B cell (primary cell): ENCODE data around the gene P2RY6. TPM values are rescaled to one million over a fixed set of nuclear protein-coding genes. Genes with fewer than 3 reads are reported as not detected.

Experiments used
- ATAC-seq: fragments of 200-7000 bp; cut with Tn5 transposase; one replicate; pipeline ENCODE4 v1.10.0; 2021; ENCODE audit warnings: low read depth, mild to moderate bottlenecking, moderate number of reproducible peaks, moderate library complexity
- CTCF ChIA-PET: fragments of 350-600 bp; sonication (Branson Sonifier 250); formaldehyde crosslinking; loops from one replicate; lab custom pipeline; 2021; ENCODE audit warnings: antibody characterized with exemption, inconsistent platforms; lab: Charles Lee
- POLR2A ChIA-PET: fragments of 350-600 bp; sonication (Branson Sonifier 250); formaldehyde crosslinking; loops from one replicate; lab custom pipeline; 2021; ENCODE audit warnings: antibody characterized with exemption; lab: Charles Lee
- DNase-seq: peaks from one replicate; pipeline ENCODE4 v3.0.0; 2013
- H2AFZ ChIP-seq: 2 replicates; pipeline ENCODE4 v1.6.1; 2012; ENCODE audit warnings: mild to moderate bottlenecking, low read depth, low read length; ENCODE audit not compliant: insufficient read depth, poor library complexity, severe bottlenecking
- H3K27ac ChIP-seq, 2 donors: 1 replicate in 1 of 2; 2 replicates in 1 of 2; pipeline ENCODE4 v1.5.1; 2012 to 2013; ENCODE audit warnings: low read length in 2 of 2, mild to moderate bottlenecking in 2 of 2, moderate library complexity in 1 of 2
- H3K27me3 ChIP-seq, 4 experiments: fragments of 200-600 bp in 1 of 4; sonication (generic) in 1 of 4; replicated peaks in 1 of 4; 1 replicate in 2 of 4; 2 replicates in 2 of 4; pipeline versions ENCODE4 v1.6.1 to v1.7.0; 2013 to 2016; ENCODE audit warnings: low read length in 3 of 4, mild to moderate bottlenecking in 2 of 4, mixed read lengths in 1 of 4, moderate library complexity in 1 of 4; ENCODE audit not compliant: insufficient read depth in 4 of 4, control insufficient read depth in 3 of 4; ENCODE audit errors: control extremely low read depth in 1 of 4
- H3K36me3 ChIP-seq, 2 experiments: replicated peaks in 1 of 2; 1 replicate in 1 of 2; 2 replicates in 1 of 2; pipeline versions ENCODE4 v1.6.1 to v1.7.1; 2013; ENCODE audit warnings: low read length in 1 of 2; ENCODE audit not compliant: insufficient read depth in 2 of 2, control insufficient read depth in 1 of 2; ENCODE audit errors: control extremely low read depth in 1 of 2, extremely low read depth in 1 of 2
- H3K4me1 ChIP-seq, 2 donors: fragments of 200-600 bp in 1 of 2; sonication (generic) in 1 of 2; 1 replicate in 1 of 2; 2 replicates in 1 of 2; pipeline versions ENCODE4 v1.5.1 to v1.6.1; 2013 to 2017; ENCODE audit warnings: low read length in 2 of 2; ENCODE audit not compliant: control insufficient read depth in 2 of 2, insufficient read depth in 2 of 2
- H3K4me2 ChIP-seq: replicated peaks from 2 replicates; pipeline ENCODE3; 2012; ENCODE audit warnings: mild to moderate bottlenecking, low read depth, low read length; ENCODE audit not compliant: poor library complexity, severe bottlenecking
- H3K4me3 ChIP-seq, 5 experiments: fragments of 200-600 bp in 1 of 5; sonication (generic) in 1 of 5; 1 replicate in 3 of 5; 2 replicates in 2 of 5; pipeline versions ENCODE4 v1.5.1 to v1.7.0; 2011 to 2016; ENCODE audit warnings: low read length in 4 of 5, mild to moderate bottlenecking in 4 of 5, low read depth in 2 of 5, control low read depth in 1 of 5, moderate library complexity in 1 of 5; ENCODE audit not compliant: insufficient read depth in 1 of 5; ENCODE audit errors: control extremely low read depth in 1 of 5, extremely low read depth in 1 of 5
- H3K79me2 ChIP-seq: fragments of 200-600 bp; sonication (generic); one replicate; pipeline ENCODE4 v1.6.0; 2016; ENCODE audit warnings: low read length; ENCODE audit not compliant: control insufficient read depth, insufficient read depth
- H3K9ac ChIP-seq: fragments of 200-600 bp; sonication (generic); 2 replicates; pipeline ENCODE4 v1.6.1; 2017; ENCODE audit warnings: mild to moderate bottlenecking, low read length, moderate library complexity
- H3K9me3 ChIP-seq, 3 donors: one replicate each; pipeline versions ENCODE4 v1.6.1 to v1.7.1; 2013; ENCODE audit warnings: low read length in 2 of 3; ENCODE audit not compliant: control insufficient read depth in 2 of 3, insufficient read depth in 1 of 3; ENCODE audit errors: control extremely low read depth in 1 of 3
- H4K20me1 ChIP-seq: 2 replicates; pipeline ENCODE4 v1.6.0; 2012; ENCODE audit warnings: mild to moderate bottlenecking, low read length; ENCODE audit not compliant: insufficient read depth, control insufficient read depth, poor library complexity, severe bottlenecking
- H3K27ac Mint-ChIP-seq: one replicate; pipeline ENCODE4 v1.8.0; 2021; ENCODE audit warnings: mixed read lengths
- H3K27me3 Mint-ChIP-seq: one replicate; pipeline ENCODE4 v1.8.0; 2021; ENCODE audit warnings: mixed read lengths
- H3K4me1 Mint-ChIP-seq: one replicate; pipeline ENCODE4 v1.8.0; 2021; ENCODE audit warnings: mixed read lengths
- H3K4me3 Mint-ChIP-seq: one replicate; pipeline ENCODE4 v1.8.0; 2021; ENCODE audit warnings: mixed read lengths
- H3K9me3 Mint-ChIP-seq: one replicate; pipeline ENCODE4 v1.8.0; 2022; ENCODE audit warnings: mixed read lengths; ENCODE audit not compliant: insufficient read depth
- EZH2 ChIP-seq: IDR thresholded peaks from 2 replicates; pipeline ENCODE4 v1.6.1; 2012; ENCODE audit warnings: borderline replicate concordance, low read depth, mild to moderate bottlenecking, moderate library complexity, low read length; ENCODE audit not compliant: insufficient read depth, poor library complexity, severe bottlenecking
- WGBS: methylation state at CpG from one replicate; pipeline ENCODE4 v1.1.5; 2013; ENCODE audit warnings: missing lambda C conversion rate; ENCODE audit not compliant: insufficient coverage; 5-methylcytosine and 5-hydroxymethylcytosine counted together
- intact Hi-C: fragments of 100-400 bp; cut with micrococcal nuclease; formaldehyde crosslinking; loops from one replicate; pipeline ENCODE4 v1.10.0; 2022
- polyA plus RNA-seq: library from polyadenylated mRNA; depleted of rRNA; stranded (reverse); fragments of >200 nt; gene quantifications from 2 replicates; pipeline ENCODE4 v1.2.3, GENCODE V29; 2012
- total RNA-seq, 2 donors: library from RNA; stranded (reverse); fragments of 120-200 nt in 1 of 2; gene quantifications; 1 replicate in 1 of 2; 2 replicates in 1 of 2; pipeline versions ENCODE4 v1.2.3 to v1.2.4, GENCODE V29; 2013 to 2022
- TF ChIP-seq, protein P1 (sequence below): fragments of 200-600 bp; IDR thresholded peaks from one replicate; pipeline ENCODE4 v1.8.0; 2022; ENCODE audit warnings: antibody characterized with exemption, mild to moderate bottlenecking

The P2RY6 gene
- total and polyA plus RNA-seq, 2 donors (not counting 1 experiment from before 2014, with no cell fraction given) = 0.25 TPM; not detected in 1

DNA sequence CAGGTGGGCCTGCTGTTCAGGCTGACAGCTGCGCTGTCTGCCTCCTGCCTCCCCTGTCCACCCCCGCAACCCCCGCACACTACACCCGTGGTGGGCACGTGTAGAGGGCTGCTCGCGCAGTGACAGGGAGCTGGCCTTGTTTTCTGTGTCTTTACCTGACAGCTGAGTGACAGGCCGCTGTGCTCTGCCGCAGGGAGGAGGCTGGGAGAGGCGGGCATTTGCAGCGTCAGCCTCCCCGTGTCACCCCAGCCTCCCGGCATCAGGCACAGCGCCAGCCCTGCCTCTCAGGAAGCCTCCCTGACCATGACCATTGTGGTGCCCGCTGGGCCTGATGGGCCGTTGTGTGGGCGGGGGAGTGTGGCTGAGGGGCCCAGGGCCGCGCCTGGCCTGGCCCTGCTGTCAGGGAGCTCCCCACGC is 72.1 kb downstream of the P2RY6 start:
- Histone ChIP-seq H3K9ac (no peak overlapping the region), H4K20me1 (no peaks in the 10 kb centered on the region), H3K27ac (no peak overlapping the region), H3K4me2 (no peak overlapping the region), H3K36me3 (no peaks in the 10 kb centered on the region), H3K9me3 (no peaks in the 10 kb centered on the region), H3K4me1 (no peaks in the 10 kb centered on the region), H3K27me3 (no peaks in the 10 kb centered on the region), H3K4me3 (no peak overlapping the region), H3K79me2 (no peaks in the 10 kb centered on the region), H2AFZ (no peak overlapping the region)
- Mint-ChIP-seq H3K9me3 (no peaks in the 10 kb centered on the region), H3K27me3 (peaks cover 5% of the 10 kb centered on the region), H3K4me1 (no peaks in the 10 kb centered on the region), H3K27ac (no peak overlapping the region), H3K4me3 (no peak overlapping the region)
- intact Hi-C loops = no loop called here
- CTCF ChIA-PET = interaction anchor here (0.7 to 1.7 kb wide), 4 partner anchors 13 to 316 kb away, joined by 3 to 6 read pairs (median 4); no protein-coding TSS in a partner anchor
- TF ChIP-seq EZH2 = no peak
- POLR2A ChIA-PET = no interaction called here
- DNase-seq (no peak), ATAC-seq (no peak)
- 90% methylated on average over 20 of the region's 20 CpGs for WGBS

DNA sequence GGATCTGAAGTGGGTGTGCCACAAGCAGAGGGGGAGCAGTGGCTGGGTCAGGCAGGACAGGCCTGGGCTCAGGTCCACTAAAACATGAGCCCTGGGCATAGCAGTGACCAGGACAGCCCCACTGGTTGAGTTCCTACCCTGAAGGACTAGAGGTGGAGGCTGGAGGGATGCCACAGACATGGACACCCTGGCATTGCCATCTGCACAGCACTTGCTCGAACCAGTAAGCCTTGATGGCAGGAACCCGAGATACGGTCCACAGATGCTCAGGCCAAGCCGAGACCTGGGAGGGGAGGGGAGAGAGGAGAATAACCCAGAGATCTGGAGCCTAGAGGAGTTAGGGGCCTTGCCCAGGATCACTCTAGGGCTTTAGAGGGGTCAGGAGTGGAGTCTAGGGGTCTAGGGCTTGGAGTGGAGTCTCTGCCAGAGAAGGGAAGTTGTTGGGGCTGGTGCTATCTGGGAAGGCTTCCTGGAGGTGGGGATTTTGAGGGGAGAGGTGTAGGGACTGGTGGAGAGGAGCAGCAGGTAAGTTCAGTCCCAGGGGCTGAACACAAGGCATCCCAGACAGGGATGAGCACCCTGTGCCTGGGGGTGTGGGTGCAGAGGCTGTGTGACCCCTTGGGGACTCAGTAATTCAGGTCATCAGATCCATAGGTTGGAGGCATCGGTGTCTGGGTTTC is 73.5 kb downstream of the P2RY6 start:
- Histone ChIP-seq H3K79me2 (no peaks in the 10 kb centered on the region), H3K36me3 (no peaks in the 10 kb centered on the region), H3K27me3 (no peaks in the 10 kb centered on the region), H3K9me3 (no peaks in the 10 kb centered on the region), H3K4me2 (no peak overlapping the region), H2AFZ (no peak overlapping the region), H3K27ac (no peak overlapping the region), H3K4me1 (no peaks in the 10 kb centered on the region), H3K9ac (no peak overlapping the region), H4K20me1 (no peaks in the 10 kb centered on the region), H3K4me3 (no peak overlapping the region)
- ChIA-PET CTCF (interaction anchor here (1.0 to 1.7 kb wide), 3 partner anchors 10 to 39 kb away, joined by 3 to 5 read pairs (median 3); no protein-coding TSS in a partner anchor), POLR2A (no interaction called here)
- Mint-ChIP-seq H3K4me1 (peaks cover 6% of the 10 kb centered on the region), H3K9me3 (no peaks in the 10 kb centered on the region), H3K4me3 (no peak overlapping the region), H3K27ac (no peak overlapping the region), H3K27me3 (peaks cover 5% of the 10 kb centered on the region)
- TF ChIP-seq, protein P1, sequence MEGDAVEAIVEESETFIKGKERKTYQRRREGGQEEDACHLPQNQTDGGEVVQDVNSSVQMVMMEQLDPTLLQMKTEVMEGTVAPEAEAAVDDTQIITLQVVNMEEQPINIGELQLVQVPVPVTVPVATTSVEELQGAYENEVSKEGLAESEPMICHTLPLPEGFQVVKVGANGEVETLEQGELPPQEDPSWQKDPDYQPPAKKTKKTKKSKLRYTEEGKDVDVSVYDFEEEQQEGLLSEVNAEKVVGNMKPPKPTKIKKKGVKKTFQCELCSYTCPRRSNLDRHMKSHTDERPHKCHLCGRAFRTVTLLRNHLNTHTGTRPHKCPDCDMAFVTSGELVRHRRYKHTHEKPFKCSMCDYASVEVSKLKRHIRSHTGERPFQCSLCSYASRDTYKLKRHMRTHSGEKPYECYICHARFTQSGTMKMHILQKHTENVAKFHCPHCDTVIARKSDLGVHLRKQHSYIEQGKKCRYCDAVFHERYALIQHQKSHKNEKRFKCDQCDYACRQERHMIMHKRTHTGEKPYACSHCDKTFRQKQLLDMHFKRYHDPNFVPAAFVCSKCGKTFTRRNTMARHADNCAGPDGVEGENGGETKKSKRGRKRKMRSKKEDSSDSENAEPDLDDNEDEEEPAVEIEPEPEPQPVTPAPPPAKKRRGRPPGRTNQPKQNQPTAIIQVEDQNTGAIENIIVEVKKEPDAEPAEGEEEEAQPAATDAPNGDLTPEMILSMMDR = no peak
- no peak for TF ChIP-seq EZH2
- DNase-seq (no peak), ATAC-seq (no peak)
- intact Hi-C loops = no loop called here
- 96% methylated on average over 4 of the region's 5 CpGs for WGBS
